GM23338 (cell line): ENCODE results near the gene SLC39A10. TPM values are rescaled to one million over a fixed set of nuclear protein-coding genes. Genes with fewer than 3 reads are reported as not detected.
A peak's percentile ranks its signal among the peaks of the same experiment; 100 is the strongest.

Experiments
- ATAC-seq: fragments of 200-7000 bp; cut with Tn5 transposase; 3 replicates; pipeline ENCODE4 v1.9.1; 2020
- DNase-seq: peaks from one replicate; pipeline ENCODE4 v3.0.0-alpha.2; 2015; ENCODE audit warnings: low spot score
- H2AFZ ChIP-seq: fragments of 200-600 bp; sonication (generic); 2 replicates; pipeline ENCODE4 v1.8.0; 2016; ENCODE audit warnings: antibody characterized with exemption, mild to moderate bottlenecking, moderate library complexity
- H3F3A ChIP-seq: fragments of 200-600 bp; sonication (generic); replicated peaks from 2 replicates; pipeline ENCODE4 v1.8.0; 2017; ENCODE audit warnings: antibody characterized with exemption, mixed run types, low read depth
- H3K27ac ChIP-seq: fragments of 200-600 bp; sonication (generic); 2 replicates; pipeline ENCODE4 v1.6.1; 2016; ENCODE audit warnings: low read depth
- H3K27me3 ChIP-seq: fragments of 200-600 bp; sonication (generic); 2 replicates; pipeline ENCODE4 v1.8.0; 2016; ENCODE audit warnings: mild to moderate bottlenecking, mixed run types, moderate library complexity; ENCODE audit not compliant: insufficient read depth
- H3K36me3 ChIP-seq: fragments of 200-600 bp; sonication (generic); 2 replicates; pipeline ENCODE4 v1.8.0; 2016; ENCODE audit warnings: mild to moderate bottlenecking; ENCODE audit not compliant: insufficient read depth
- H3K4me1 ChIP-seq: fragments of 200-600 bp; sonication (generic); 2 replicates; pipeline ENCODE4 v1.8.0; 2016; ENCODE audit warnings: mild to moderate bottlenecking, moderate library complexity; ENCODE audit not compliant: insufficient read depth
- H3K4me2 ChIP-seq: fragments of 200-600 bp; sonication (generic); 2 replicates; pipeline ENCODE4 v1.7.1; 2017; ENCODE audit warnings: mixed run types
- H3K4me3 ChIP-seq: fragments of 200-600 bp; sonication (generic); 2 replicates; pipeline ENCODE4 v1.6.1; 2016; ENCODE audit warnings: mixed run types
- H3K79me2 ChIP-seq: fragments of 200-600 bp; sonication (generic); replicated peaks from 2 replicates; pipeline ENCODE4 v1.8.0; 2017; ENCODE audit warnings: mild to moderate bottlenecking; ENCODE audit not compliant: insufficient read depth
- H3K9me2 ChIP-seq: fragments of 200-600 bp; sonication (generic); 2 replicates; pipeline ENCODE4 v1.8.0; 2017; ENCODE audit not compliant: insufficient read depth
- H4K20me1 ChIP-seq: fragments of 200-600 bp; sonication (generic); replicated peaks from 2 replicates; pipeline ENCODE4 v1.8.0; 2017; ENCODE audit warnings: mild to moderate bottlenecking; ENCODE audit not compliant: insufficient read depth
- H3K27ac Mint-ChIP-seq: 2 replicates; pipeline ENCODE4 v1.8.0; 2020; ENCODE audit warnings: inconsistent platforms, mild to moderate bottlenecking, moderate library complexity, mixed read lengths
- H3K27me3 Mint-ChIP-seq: 3 replicates; pipeline ENCODE4 v1.8.0; 2022; ENCODE audit warnings: low read depth, mild to moderate bottlenecking, moderate library complexity, mixed read lengths, inconsistent platforms; ENCODE audit not compliant: insufficient read depth, poor library complexity
- H3K36me3 Mint-ChIP-seq: 3 replicates; pipeline ENCODE4 v1.8.0; 2021; ENCODE audit warnings: low read depth, mild to moderate bottlenecking, inconsistent platforms, moderate library complexity, mixed read lengths
- H3K4me1 Mint-ChIP-seq: 3 replicates; pipeline ENCODE4 v1.8.0; 2020; ENCODE audit warnings: mild to moderate bottlenecking, inconsistent platforms, mixed read lengths
- H3K4me3 Mint-ChIP-seq: 3 replicates; pipeline ENCODE4 v1.8.0; 2021; ENCODE audit warnings: moderate library complexity, mild to moderate bottlenecking, inconsistent platforms, mixed read lengths
- H3K9me3 Mint-ChIP-seq: 3 replicates; pipeline ENCODE4 v1.8.0; 2020; ENCODE audit warnings: moderate library complexity, mild to moderate bottlenecking, inconsistent platforms, mixed read lengths
- CREB1 ChIP-seq: fragments of 250-450 bp; sonication (Bioruptor Pico); IDR thresholded peaks from 2 replicates; pipeline ENCODE4 v1.5.0; 2020; ENCODE audit warnings: low read depth, mild to moderate bottlenecking, moderate library complexity
- CTCF ChIP-seq, 2 experiments: fragments of 200-600 bp in 1 of 2; sonication (generic) in 1 of 2; conservative IDR thresholded peaks; 2 replicates each; pipeline versions ENCODE4 v1.5.1 to v1.6.1; 2016 to 2017; ENCODE audit warnings: antibody characterized with exemption in 2 of 2, low read depth in 2 of 2, mild to moderate bottlenecking in 2 of 2, moderate library complexity in 1 of 2
- ETS1 ChIP-seq: IDR thresholded peaks from 2 replicates; pipeline ENCODE4 v1.6.1; 2016; ENCODE audit warnings: antibody characterized with exemption
- EZH2 ChIP-seq: fragments of 200-600 bp; sonication (generic); IDR thresholded peaks from one replicate; pipeline ENCODE4 v1.8.0; 2017; ENCODE audit warnings: antibody characterized with exemption, mild to moderate bottlenecking, low read depth; ENCODE audit not compliant: unreplicated experiment
- EZH2phosphoT487 ChIP-seq: fragments of 200-600 bp; sonication (generic); IDR thresholded peaks from one replicate; pipeline ENCODE4 v1.8.1; 2018; ENCODE audit warnings: antibody characterized with exemption; ENCODE audit not compliant: unreplicated experiment
- JUNB ChIP-seq: IDR thresholded peaks from one replicate; pipeline ENCODE4 v1.6.1; 2016; ENCODE audit warnings: antibody characterized with exemption; ENCODE audit not compliant: unreplicated experiment
- NANOG ChIP-seq: IDR thresholded peaks from 2 replicates; pipeline ENCODE4 v1.6.1; 2016; ENCODE audit warnings: antibody characterized with exemption, borderline replicate concordance
- POLR2AphosphoS5 ChIP-seq: IDR thresholded peaks from 2 replicates; pipeline ENCODE4 v1.6.1; 2016; ENCODE audit warnings: antibody characterized with exemption, low read depth
- STAT1 ChIP-seq: IDR thresholded peaks from one replicate; pipeline ENCODE4 v1.6.1; 2016; ENCODE audit warnings: antibody characterized with exemption; ENCODE audit not compliant: unreplicated experiment
- ZNF331 ChIP-seq: fragments of 250-450 bp; sonication (Bioruptor Pico); IDR thresholded peaks from 2 replicates; pipeline ENCODE4 v1.5.0; 2020; ENCODE audit warnings: low read depth, mild to moderate bottlenecking, moderate library complexity
- ZNF462 ChIP-seq: fragments of 250-450 bp; sonication (Bioruptor Pico); IDR thresholded peaks from 2 replicates; pipeline ENCODE4 v1.5.0; 2020; ENCODE audit warnings: mild to moderate bottlenecking, moderate library complexity
- polyA plus RNA-seq: library from polyadenylated mRNA; unstranded; fragments of >200 nt; fragmentation: Nextera tagmentation; extraction: Ambion mirVana; gene quantifications from 2 replicates; pipeline ENCODE4 v1.2.1, GENCODE V29; 2016
- total RNA-seq: library from RNA; depleted of rRNA; stranded (reverse); fragments of >200 nt; shearing (Covaris generic); gene quantifications from 2 replicates; pipeline ENCODE4 v1.2.3, GENCODE V29; 2014

Gene SLC39A10
- total and polyA plus RNA-seq, 2 experiments from 2014 or later, result 261 to 356 TPM

- Histone ChIP-seq H3K36me3 (peaks cover 4% of the 10 kb centered on the region; the same call in 1 of the 2 replicates), H2AFZ (no peak overlapping the region), H3K27me3 (no peaks in the 10 kb centered on the region), H3K4me1 (peaks cover 36% of the 10 kb centered on the region), H3K4me2 (peak overlapping the region; percentile 4; the same call in 1 of the 2 replicates), H3F3A (no peaks in the 10 kb centered on the region; the same call in 1 of the 2 replicates), H4K20me1 (no peaks in the 10 kb centered on the region), H3K79me2 (peaks cover 22% of the 10 kb centered on the region), H3K27ac (peak overlapping the region; percentile 68; the same call in 1 of the 2 replicates), H3K9me2 (no peaks in the 10 kb centered on the region), H3K4me3 (no peak overlapping the region)
- H3K4me3 Mint-ChIP-seq, result no peak overlapping the region
- DNase-seq, result no peak
- peaks cover 15% of the 10 kb centered on the region for H3K36me3 Mint-ChIP-seq
- TF ChIP-seq EZH2 (no peak), CTCF (conservative IDR thresholded peaks at IDR 0.05; ENCODE audit: low read depth in 2 of 2) (no peak), EZH2phosphoT487 (no peak), STAT1 (no peak), CREB1 (CRISPR knock-in tag) (no peak), POLR2AphosphoS5 (no peak), NANOG (no peak)
- H3K4me1 Mint-ChIP-seq, result peaks cover 32% of the 10 kb centered on the region
- peaks cover 2% of the 10 kb centered on the region for H3K27me3 Mint-ChIP-seq
- H3K9me3 Mint-ChIP-seq, result no peaks in the 10 kb centered on the region
- ATAC-seq, result no peak
- no peak overlapping the region; the same call in 1 of the 2 replicates for H3K27ac Mint-ChIP-seq
Observed at GRCh38 chr2:195642027-195642678, 14.9 kb upstream of the SLC39A10 start.

- H3K27me3 Mint-ChIP-seq, result peaks cover 3% of the 10 kb centered on the region
- Histone ChIP-seq H3K4me1 (peaks cover 39% of the 10 kb centered on the region), H4K20me1 (no peaks in the 10 kb centered on the region), H3K9me2 (no peaks in the 10 kb centered on the region), H3K27me3 (no peaks in the 10 kb centered on the region), H3K4me3 (no peak overlapping the region), H3K79me2 (peaks cover 22% of the 10 kb centered on the region), H3F3A (no peaks in the 10 kb centered on the region; the same call in 1 of the 2 replicates), H3K4me2 (0 out of 2 replicates have a peak overlapping the region, but pooled peaks have one; percentile 4), H3K27ac (no peak overlapping the region), H3K36me3 (peaks cover 4% of the 10 kb centered on the region; the same call in 1 of the 2 replicates), H2AFZ (no peak overlapping the region)
- H3K4me3 Mint-ChIP-seq, result no peak overlapping the region
- ATAC-seq, result no peak
- H3K9me3 Mint-ChIP-seq, result no peaks in the 10 kb centered on the region
- H3K4me1 Mint-ChIP-seq, result peaks cover 35% of the 10 kb centered on the region
- peaks cover 13% of the 10 kb centered on the region for H3K36me3 Mint-ChIP-seq
- no peak overlapping the region; the same call in none of the 2 replicates for H3K27ac Mint-ChIP-seq
- DNase-seq, result no peak
- no peak for TF ChIP-seq ETS1
- TF ChIP-seq ZNF462, result no peak
- no peak for TF ChIP-seq CREB1 (CRISPR knock-in tag)
- TF ChIP-seq NANOG, result no peak
- no peak for TF ChIP-seq STAT1
- TF ChIP-seq ZNF331 (CRISPR knock-in tag), result no peak
- no peak for TF ChIP-seq JUNB
- TF ChIP-seq POLR2AphosphoS5, result no peak
Observed at GRCh38 chr2:195642679-195643068, 14.4 kb upstream of the SLC39A10 start.
